Astrocyte (in vitro differentiated cells and primary cell): ENCODE results near the gene NEB. TPM values are rescaled to one million over a fixed set of nuclear protein-coding genes. Genes with fewer than 3 reads are reported as not detected.

ENCODE experiments used
- DNase-seq: peaks from one replicate; pipeline ENCODE4 v3.0.0-alpha.2; 2010; ENCODE audit warnings: low read depth
- FAIRE-seq: peaks from 2 replicates; lab custom pipeline; 2011; peaks lifted over from hg19 to GRCh38; lab: Jason Lieb, UNC
- H2AFZ ChIP-seq: 2 replicates; pipeline ENCODE4 v1.6.0; 2012; ENCODE audit warnings: low read depth, low read length, inconsistent platforms
- H3K27ac ChIP-seq: 2 replicates; pipeline ENCODE4 v1.5.1; 2011; ENCODE audit warnings: low read depth, low read length, inconsistent platforms
- H3K27me3 ChIP-seq: 2 replicates; pipeline ENCODE4 v1.6.0; 2011; ENCODE audit warnings: low read length, inconsistent platforms; ENCODE audit not compliant: insufficient read depth
- H3K36me3 ChIP-seq: 2 replicates; pipeline ENCODE4 v1.5.1; 2011; ENCODE audit warnings: low read length, inconsistent platforms; ENCODE audit not compliant: insufficient read depth
- H3K4me1 ChIP-seq: 2 replicates; pipeline ENCODE4 v1.5.1; 2011; ENCODE audit warnings: low read length, inconsistent platforms; ENCODE audit not compliant: insufficient read depth
- H3K4me2 ChIP-seq: 2 replicates; pipeline ENCODE4 v1.6.0; 2012; ENCODE audit warnings: low read length, inconsistent platforms
- H3K4me3 ChIP-seq: 2 replicates; pipeline ENCODE4 v1.5.1; 2011; ENCODE audit warnings: low read depth, mild to moderate bottlenecking, low read length, inconsistent platforms; ENCODE audit not compliant: insufficient read depth
- H3K79me2 ChIP-seq: 2 replicates; pipeline ENCODE4 v1.6.0; 2012; ENCODE audit warnings: mild to moderate bottlenecking, low read length, inconsistent platforms; ENCODE audit not compliant: insufficient read depth
- H3K9ac ChIP-seq: 2 replicates; pipeline ENCODE4 v1.6.0; 2012; ENCODE audit warnings: mild to moderate bottlenecking, low read length, inconsistent platforms
- H3K9me3 ChIP-seq: 2 replicates; pipeline ENCODE4 v1.5.1; 2012; ENCODE audit warnings: low read depth, mild to moderate bottlenecking, low read length, inconsistent platforms; ENCODE audit not compliant: insufficient read depth
- H4K20me1 ChIP-seq: 2 replicates; pipeline ENCODE4 v1.6.0; 2012; ENCODE audit warnings: low read length, inconsistent platforms; ENCODE audit not compliant: insufficient read depth
- H3K27ac Mint-ChIP-seq: one replicate; pipeline ENCODE4 v1.8.0; 2021; ENCODE audit warnings: mild to moderate bottlenecking, mixed read lengths; ENCODE audit not compliant: unreplicated experiment
- H3K27me3 Mint-ChIP-seq: one replicate; pipeline ENCODE4 v1.8.0; 2021; ENCODE audit warnings: low read depth, mixed read lengths; ENCODE audit not compliant: unreplicated experiment
- H3K36me3 Mint-ChIP-seq: one replicate; pipeline ENCODE4 v1.8.0; 2021; ENCODE audit warnings: low read depth, mixed read lengths; ENCODE audit not compliant: unreplicated experiment
- H3K4me1 Mint-ChIP-seq: one replicate; pipeline ENCODE4 v1.8.0; 2021; ENCODE audit warnings: low read depth, mixed read lengths; ENCODE audit not compliant: unreplicated experiment
- H3K4me3 Mint-ChIP-seq: one replicate; pipeline ENCODE4 v1.8.0; 2021; ENCODE audit warnings: mild to moderate bottlenecking, moderate library complexity, mixed read lengths; ENCODE audit not compliant: unreplicated experiment
- H3K9me3 Mint-ChIP-seq: one replicate; pipeline ENCODE4 v1.8.0; 2021; ENCODE audit warnings: mild to moderate bottlenecking, mixed read lengths; ENCODE audit not compliant: unreplicated experiment
- CTCF ChIP-seq: IDR thresholded peaks from 2 replicates; pipeline ENCODE4 v1.5.1; 2011; ENCODE audit warnings: low read depth, mild to moderate bottlenecking, inconsistent platforms, low read length, moderate library complexity; ENCODE audit not compliant: insufficient read depth
- EZH2 ChIP-seq: IDR thresholded peaks from 2 replicates; pipeline ENCODE4 v1.6.1; 2012; ENCODE audit warnings: mild to moderate bottlenecking, low read length, inconsistent platforms; ENCODE audit not compliant: insufficient read depth
- total RNA-seq: library from RNA; stranded (reverse); gene quantifications from 2 replicates; pipeline ENCODE4 v1.2.1, GENCODE V29; 2021

The NEB gene
- total RNA-seq, 1 donor from 2014 or later, result 0.82 TPM

GRCh38 chr2:151475071-151475470, 259.2 kb downstream of the NEB start:
- Histone ChIP-seq H3K4me1 (peaks cover 3% of the 10 kb centered on the region), H3K4me3 (no peak overlapping the region), H3K27me3 (no peaks in the 10 kb centered on the region), H3K9ac (no peak overlapping the region), H3K27ac (no peak overlapping the region), H3K36me3 (peaks cover 21% of the 10 kb centered on the region), H3K79me2 (no peaks in the 10 kb centered on the region), H4K20me1 (no peaks in the 10 kb centered on the region), H3K4me2 (no peak overlapping the region), H3K9me3 (no peaks in the 10 kb centered on the region), H2AFZ (no peak overlapping the region)
- Mint-ChIP-seq H3K27me3 (no peaks in the 10 kb centered on the region), H3K4me1 (no peaks in the 10 kb centered on the region), H3K27ac (no peak overlapping the region), H3K9me3 (peaks cover 8% of the 10 kb centered on the region), H3K4me3 (no peak overlapping the region), H3K36me3 (peaks cover 12% of the 10 kb centered on the region)
- no peak for FAIRE-seq
- no peak for DNase-seq
- TF ChIP-seq CTCF, result no peak
- TF ChIP-seq EZH2, result no peak

GRCh38 chr2:151472966-151473365, 261.3 kb downstream of the NEB start:
- TF ChIP-seq EZH2, result no peak
- no peak for TF ChIP-seq CTCF
- Mint-ChIP-seq H3K9me3 (peaks cover 8% of the 10 kb centered on the region), H3K4me3 (no peak overlapping the region), H3K27me3 (no peaks in the 10 kb centered on the region), H3K4me1 (no peaks in the 10 kb centered on the region), H3K36me3 (peaks cover 19% of the 10 kb centered on the region), H3K27ac (no peak overlapping the region)
- Histone ChIP-seq H3K9ac (no peak overlapping the region), H3K27ac (no peak overlapping the region), H4K20me1 (no peaks in the 10 kb centered on the region), H3K36me3 (peaks cover 40% of the 10 kb centered on the region), H3K79me2 (no peaks in the 10 kb centered on the region), H2AFZ (no peak overlapping the region), H3K4me2 (no peak overlapping the region), H3K9me3 (no peaks in the 10 kb centered on the region), H3K4me1 (no peaks in the 10 kb centered on the region), H3K4me3 (no peak overlapping the region), H3K27me3 (no peaks in the 10 kb centered on the region)
- FAIRE-seq, result no peak
- no peak for DNase-seq

- Mint-ChIP-seq H3K4me1 (no peaks in the 10 kb centered on the region), H3K36me3 (peaks cover 20% of the 10 kb centered on the region), H3K9me3 (peaks cover 8% of the 10 kb centered on the region), H3K27ac (no peak overlapping the region), H3K4me3 (no peak overlapping the region), H3K27me3 (no peaks in the 10 kb centered on the region)
- TF ChIP-seq CTCF, result no peak
- Histone ChIP-seq H3K27me3 (no peaks in the 10 kb centered on the region), H4K20me1 (peaks cover 4% of the 10 kb centered on the region), H3K4me3 (no peak overlapping the region), H3K79me2 (no peaks in the 10 kb centered on the region), H3K36me3 (peaks cover 53% of the 10 kb centered on the region), H3K4me1 (no peaks in the 10 kb centered on the region), H3K4me2 (no peak overlapping the region), H3K27ac (no peak overlapping the region), H3K9ac (no peak overlapping the region), H3K9me3 (no peaks in the 10 kb centered on the region), H2AFZ (no peak overlapping the region)
- FAIRE-seq, result no peak
- no peak for DNase-seq
These were observed 263.7 kb downstream of the NEB start for GRCh38 chr2:151470556-151470955.
